GM12891 (cell line): Measurements from ENCODE around the gene HSDL2.

ENCODE experiments used
- POLR2A ChIP-seq: IDR thresholded peaks from 2 replicates; pipeline ENCODE4 v1.6.1; 2011; ENCODE audit warnings: low read depth, low read length, control low read depth
- TAF1 ChIP-seq: IDR thresholded peaks from 2 replicates; pipeline ENCODE4 v1.6.1; 2011; ENCODE audit warnings: low read depth, low read length, control low read depth

DNA sequence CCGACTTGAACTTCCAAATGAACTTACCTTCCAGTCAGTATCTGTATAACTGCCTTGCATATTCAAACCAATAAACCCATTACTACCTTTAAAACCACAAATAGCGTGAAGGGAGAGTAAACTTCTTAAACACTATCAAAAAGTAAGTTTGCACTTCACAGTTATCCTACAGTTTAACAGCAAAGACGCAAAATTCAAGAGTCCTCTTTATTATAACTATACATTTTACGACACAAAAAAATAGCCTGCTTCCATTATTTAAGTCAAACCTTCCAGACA lies 48.3 kb upstream of the HSDL2 start:
- no peak for TF ChIP-seq TAF1
- no peak for TF ChIP-seq POLR2A
